Glutamatergic neuron (in vitro differentiated cells): ENCODE results near the gene KIAA1217. TPM values are rescaled to one million over a fixed set of nuclear protein-coding genes. Genes with fewer than 3 reads are reported as not detected.

Source experiments
- DNase-seq: peaks from one replicate; pipeline ENCODE4 v3.0.0; 2022
- H3K27ac Mint-ChIP-seq: one replicate; pipeline ENCODE4 v1.8.0; 2020; ENCODE audit warnings: mild to moderate bottlenecking, mixed read lengths, inconsistent platforms; ENCODE audit not compliant: unreplicated experiment
- H3K27me3 Mint-ChIP-seq: one replicate; pipeline ENCODE4 v1.8.0; 2020; ENCODE audit warnings: mild to moderate bottlenecking, moderate library complexity, mixed read lengths, inconsistent platforms; ENCODE audit not compliant: unreplicated experiment
- H3K36me3 Mint-ChIP-seq: one replicate; pipeline ENCODE4 v1.8.0; 2020; ENCODE audit warnings: mild to moderate bottlenecking, mixed read lengths, inconsistent platforms; ENCODE audit not compliant: unreplicated experiment
- H3K4me1 Mint-ChIP-seq: one replicate; pipeline ENCODE4 v1.8.0; 2020; ENCODE audit warnings: mild to moderate bottlenecking, low read depth, mixed read lengths, inconsistent platforms; ENCODE audit not compliant: unreplicated experiment
- H3K4me3 Mint-ChIP-seq: one replicate; pipeline ENCODE4 v1.8.0; 2020; ENCODE audit warnings: mild to moderate bottlenecking, mixed read lengths, inconsistent platforms; ENCODE audit not compliant: unreplicated experiment
- H3K9me3 Mint-ChIP-seq: one replicate; pipeline ENCODE4 v1.8.0; 2020; ENCODE audit warnings: mild to moderate bottlenecking, moderate library complexity, mixed read lengths, inconsistent platforms; ENCODE audit not compliant: unreplicated experiment
- total RNA-seq: library from RNA; stranded (reverse); fragmentation: NEBNext Ultra II Directional; extraction: Animal tissue kit (Norgen Biotek cat#: 25700); gene quantifications from one replicate; pipeline ENCODE4 v1.2.1, GENCODE V29; 2021; ENCODE audit not compliant: unreplicated experiment
- TF ChIP-seq, protein P1 (sequence below): fragments of 200-600 bp; sonication (generic); IDR thresholded peaks from one replicate; pipeline ENCODE4 v1.5.0; 2021; ENCODE audit not compliant: partially characterized antibody, unreplicated experiment

The KIAA1217 gene
- total RNA-seq, 1 donor from 2014 or later, result 4.4 TPM

DNA sequence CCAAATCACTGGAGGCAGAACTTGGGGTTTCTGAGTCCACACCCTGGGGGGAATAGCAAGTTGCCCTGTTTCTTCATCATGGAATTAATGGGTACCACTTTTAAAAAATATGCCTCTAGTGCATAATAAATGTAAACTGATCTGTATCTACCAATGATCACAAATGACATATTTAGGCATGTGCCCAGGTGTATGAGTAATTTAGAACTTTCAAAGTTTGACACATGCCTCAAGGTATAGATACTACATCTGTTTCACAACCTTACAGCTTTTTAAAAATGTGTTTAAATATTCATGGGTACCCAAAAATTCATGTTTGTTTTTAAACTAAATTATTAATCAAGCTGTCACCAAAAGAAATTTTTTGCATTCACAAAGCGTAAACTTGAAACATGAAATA, 226.0 kb downstream of the KIAA1217 start:
- H3K36me3 Mint-ChIP-seq, result no peaks in the 10 kb centered on the region
- peaks cover 4% of the 10 kb centered on the region for H3K27me3 Mint-ChIP-seq

DNA sequence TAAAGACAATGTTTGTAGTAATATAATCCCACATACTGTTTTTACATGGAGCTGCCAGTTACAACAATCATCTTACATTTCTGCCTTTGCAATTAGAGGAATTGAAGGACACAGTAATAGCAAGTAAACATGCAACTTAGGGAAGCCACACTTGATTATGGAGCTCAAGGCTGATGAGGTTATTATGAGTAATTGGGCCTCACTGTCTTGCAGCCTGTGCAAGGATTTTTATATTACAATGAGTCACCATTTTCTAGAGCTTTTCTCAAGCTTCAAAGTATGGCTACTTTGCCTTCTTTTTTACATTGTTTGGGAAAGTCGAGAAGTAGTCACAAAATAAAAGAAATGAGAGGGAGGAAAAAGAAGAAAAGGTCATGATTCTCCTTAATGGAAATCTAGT, 226.4 kb downstream of the KIAA1217 start:
- Mint-ChIP-seq H3K27me3 (peaks cover 4% of the 10 kb centered on the region), H3K4me1 (no peaks in the 10 kb centered on the region), H3K36me3 (no peaks in the 10 kb centered on the region), H3K27ac (no peak overlapping the region), H3K4me3 (no peak overlapping the region), H3K9me3 (peaks cover 2% of the 10 kb centered on the region)
- no peak for DNase-seq
- TF ChIP-seq, protein P1, sequence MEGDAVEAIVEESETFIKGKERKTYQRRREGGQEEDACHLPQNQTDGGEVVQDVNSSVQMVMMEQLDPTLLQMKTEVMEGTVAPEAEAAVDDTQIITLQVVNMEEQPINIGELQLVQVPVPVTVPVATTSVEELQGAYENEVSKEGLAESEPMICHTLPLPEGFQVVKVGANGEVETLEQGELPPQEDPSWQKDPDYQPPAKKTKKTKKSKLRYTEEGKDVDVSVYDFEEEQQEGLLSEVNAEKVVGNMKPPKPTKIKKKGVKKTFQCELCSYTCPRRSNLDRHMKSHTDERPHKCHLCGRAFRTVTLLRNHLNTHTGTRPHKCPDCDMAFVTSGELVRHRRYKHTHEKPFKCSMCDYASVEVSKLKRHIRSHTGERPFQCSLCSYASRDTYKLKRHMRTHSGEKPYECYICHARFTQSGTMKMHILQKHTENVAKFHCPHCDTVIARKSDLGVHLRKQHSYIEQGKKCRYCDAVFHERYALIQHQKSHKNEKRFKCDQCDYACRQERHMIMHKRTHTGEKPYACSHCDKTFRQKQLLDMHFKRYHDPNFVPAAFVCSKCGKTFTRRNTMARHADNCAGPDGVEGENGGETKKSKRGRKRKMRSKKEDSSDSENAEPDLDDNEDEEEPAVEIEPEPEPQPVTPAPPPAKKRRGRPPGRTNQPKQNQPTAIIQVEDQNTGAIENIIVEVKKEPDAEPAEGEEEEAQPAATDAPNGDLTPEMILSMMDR, result no peak

More for the DNA sequence above, 226.0 kb downstream of the KIAA1217 start:
- DNase-seq, result no peak
- Mint-ChIP-seq H3K27ac (no peak overlapping the region), H3K4me3 (no peak overlapping the region), H3K4me1 (no peaks in the 10 kb centered on the region), H3K9me3 (peaks cover 2% of the 10 kb centered on the region)
- TF ChIP-seq, protein P1, result no peak

DNA sequence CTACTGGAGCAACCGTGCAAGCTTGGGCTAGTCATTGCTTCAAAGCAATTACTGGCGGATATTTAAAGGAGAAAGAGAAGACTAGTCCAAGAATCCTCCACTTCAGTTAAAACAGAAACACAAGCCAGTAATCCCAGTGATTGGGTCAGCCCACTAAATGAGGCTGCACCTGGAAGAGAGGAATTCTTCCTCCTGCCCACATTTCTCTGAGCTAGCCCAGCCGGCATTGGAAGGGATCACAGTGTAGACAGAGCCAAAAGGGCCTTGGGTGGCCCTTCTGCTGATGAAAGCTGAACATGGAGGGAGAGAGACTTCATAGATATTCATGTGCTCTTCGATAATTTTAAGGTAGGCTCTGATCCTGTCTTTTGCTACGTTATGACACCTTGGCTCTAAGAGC, 228.4 kb downstream of the KIAA1217 start:
- Mint-ChIP-seq H3K36me3 (no peaks in the 10 kb centered on the region), H3K27ac (no peak overlapping the region), H3K4me1 (peaks cover 13% of the 10 kb centered on the region), H3K9me3 (peaks cover 2% of the 10 kb centered on the region), H3K27me3 (peaks cover 4% of the 10 kb centered on the region), H3K4me3 (no peak overlapping the region)
- no peak for DNase-seq
- TF ChIP-seq, protein P1, result no peak

DNA sequence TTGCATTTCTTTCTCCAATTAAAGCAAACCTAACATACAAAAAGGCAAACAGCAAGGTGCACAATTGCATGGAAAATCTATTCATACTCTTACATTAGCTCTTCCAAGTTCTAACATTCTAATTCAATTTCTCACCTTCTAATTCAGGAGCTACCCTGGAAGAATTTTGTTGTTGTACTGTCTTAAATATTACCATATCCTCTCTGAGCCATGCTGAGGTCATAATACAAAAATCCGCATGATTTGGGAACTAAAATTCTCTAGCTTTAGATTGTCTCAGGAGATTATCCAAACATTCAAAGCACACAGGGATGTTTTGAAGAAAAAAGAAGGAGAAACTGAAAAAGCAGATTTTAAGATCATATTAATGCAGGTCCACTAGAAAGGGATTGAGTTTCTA, 229.9 kb downstream of the KIAA1217 start:
- no peak overlapping the region for H3K27ac Mint-ChIP-seq
- DNase-seq, result no peak

DNA sequence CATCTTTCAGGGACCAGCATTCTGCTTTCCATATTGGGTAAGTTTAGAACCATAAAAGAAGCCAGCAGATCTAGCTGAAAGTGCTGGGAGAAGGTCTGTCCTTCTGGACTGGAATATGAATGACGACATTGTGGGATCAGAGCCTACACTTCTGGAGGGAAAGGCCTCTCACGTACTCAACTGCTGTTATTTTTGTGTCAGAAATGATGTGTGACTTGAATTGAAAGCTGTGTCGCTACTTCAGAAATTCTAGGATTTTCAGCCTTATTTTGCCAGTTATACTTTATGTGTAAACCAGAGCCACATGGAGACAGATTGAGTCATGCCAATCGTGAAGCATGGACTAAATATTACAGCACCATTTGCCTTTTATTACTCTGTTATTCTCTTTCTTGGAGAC, 231.0 kb downstream of the KIAA1217 start:
- no peak for DNase-seq
- Mint-ChIP-seq H3K27ac (no peak overlapping the region), H3K4me1 (peaks cover 20% of the 10 kb centered on the region), H3K27me3 (peaks cover 1% of the 10 kb centered on the region), H3K36me3 (no peaks in the 10 kb centered on the region), H3K4me3 (no peak overlapping the region), H3K9me3 (no peaks in the 10 kb centered on the region)
- TF ChIP-seq, protein P1, result no peak

More for the DNA sequence above, 229.9 kb downstream of the KIAA1217 start:
- Mint-ChIP-seq H3K36me3 (no peaks in the 10 kb centered on the region), H3K4me1 (peaks cover 20% of the 10 kb centered on the region), H3K27me3 (peaks cover 4% of the 10 kb centered on the region), H3K4me3 (no peak overlapping the region), H3K9me3 (peaks cover 2% of the 10 kb centered on the region)
- TF ChIP-seq, protein P1, result no peak
